HG02588 (cell line): Measurements from ENCODE around the gene KRT73.

Experiments
- ATAC-seq: cut with Tn5 transposase; IDR thresholded peaks from one replicate; pipeline ENCODE4 v1.9.1; 2021; ENCODE audit warnings: mild to moderate bottlenecking, moderate library complexity; ENCODE audit not compliant: unreplicated experiment

Gene KRT73

DNA sequence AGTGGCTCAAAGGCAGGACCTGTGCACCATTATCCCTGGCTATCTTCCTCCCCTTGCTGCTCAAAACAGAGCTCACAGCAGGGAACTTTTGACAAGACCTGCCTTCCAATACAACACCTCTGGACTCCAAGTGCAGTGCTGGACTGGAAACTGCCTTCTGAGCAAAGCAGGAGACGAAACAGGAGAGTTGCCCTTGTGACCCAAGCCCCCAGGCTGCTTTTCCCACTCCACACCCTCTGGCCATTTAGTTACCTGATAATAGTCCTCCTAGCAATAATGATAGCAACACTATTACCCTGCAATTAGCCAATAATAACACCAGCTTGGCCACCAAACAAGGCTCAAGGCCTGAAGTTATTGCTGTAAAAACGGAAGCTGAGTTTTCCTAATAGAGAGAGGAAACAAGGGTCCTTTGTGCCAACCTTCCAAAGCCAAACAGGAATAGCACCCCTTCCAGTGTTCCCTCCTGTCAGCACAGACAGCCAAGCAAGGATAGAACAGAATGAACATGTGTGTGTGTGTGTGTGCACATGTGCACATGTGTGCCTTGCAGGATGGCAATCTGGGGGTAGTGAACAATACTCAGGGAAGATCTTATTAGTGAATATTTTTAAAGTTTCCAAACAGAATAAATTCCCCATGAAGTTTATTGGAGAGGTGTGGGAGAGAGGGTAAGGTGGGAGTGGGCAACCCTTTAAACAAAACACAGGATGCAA, 9.2 kb upstream of the KRT73 start:
- ATAC-seq = no peak

DNA sequence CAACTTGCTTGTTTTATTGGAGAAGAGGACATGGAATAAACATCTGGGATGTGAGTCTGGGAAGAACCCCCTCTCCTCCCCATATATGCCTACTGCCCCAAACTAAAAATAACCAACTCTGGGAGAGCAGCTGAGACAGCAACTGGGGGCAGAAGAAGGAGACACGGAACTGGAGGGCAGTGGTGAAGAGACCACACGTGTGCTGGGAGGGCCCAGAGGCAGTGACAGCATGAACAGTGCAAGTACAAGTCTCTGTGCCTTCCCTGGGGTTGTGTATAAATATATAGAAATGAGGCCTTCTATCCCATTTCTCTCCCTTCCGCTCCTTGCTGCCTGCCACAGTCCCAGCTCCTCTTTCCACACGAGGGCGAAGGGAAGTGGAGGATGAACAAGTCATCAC, 4.0 kb upstream of the KRT73 start:
- no peak for ATAC-seq

GRCh38 chr12:52618866-52619265, 507 bp upstream of the KRT73 start:
- no peak for ATAC-seq

GRCh38 chr12:52617403-52617785, 965 bp downstream of the KRT73 start:
- ATAC-seq = no peak

DNA sequence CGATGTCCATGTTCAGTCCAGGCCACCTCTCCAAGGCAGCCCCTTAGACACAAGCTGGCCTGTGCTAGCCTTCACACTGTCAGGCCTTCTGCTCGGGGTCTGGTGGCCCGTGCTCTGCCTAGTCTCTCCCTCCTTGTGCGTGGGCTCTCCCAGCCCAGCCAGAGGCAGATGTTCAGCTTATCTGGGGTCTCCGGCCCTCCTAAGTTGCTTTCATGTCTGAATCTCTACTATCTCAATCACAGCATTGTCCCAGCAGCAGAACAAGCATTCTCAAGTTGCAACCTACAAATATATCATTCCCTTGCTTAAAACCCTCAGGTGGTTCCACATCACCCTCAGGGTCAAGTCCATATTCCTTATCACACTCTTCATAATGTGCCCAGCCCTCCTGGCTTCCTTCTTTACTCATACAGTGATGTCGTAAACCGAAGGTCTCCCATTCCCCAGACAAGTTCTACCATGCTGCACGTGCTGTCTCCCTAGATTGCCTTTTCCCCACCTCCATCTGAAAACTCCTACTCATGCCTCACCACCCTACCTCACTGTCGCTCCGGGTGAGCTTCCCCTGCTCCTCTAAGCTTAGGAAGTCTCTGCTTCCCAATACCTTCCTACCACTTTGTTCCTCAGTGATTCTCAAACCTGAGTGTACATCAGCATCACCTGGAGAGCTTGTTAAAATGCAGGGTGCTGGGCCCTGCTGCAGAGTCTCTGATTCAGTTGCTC, 1.5 kb downstream of the KRT73 start:
- ATAC-seq = no peak

GRCh38 chr12:52615912-52616311, 2.4 kb downstream of the KRT73 start:
- ATAC-seq = no peak

GRCh38 chr12:52615208-52615868, 3.0 kb downstream of the KRT73 start:
- no peak for ATAC-seq

GRCh38 chr12:52614381-52615207, 3.8 kb downstream of the KRT73 start:
- no peak for ATAC-seq

DNA sequence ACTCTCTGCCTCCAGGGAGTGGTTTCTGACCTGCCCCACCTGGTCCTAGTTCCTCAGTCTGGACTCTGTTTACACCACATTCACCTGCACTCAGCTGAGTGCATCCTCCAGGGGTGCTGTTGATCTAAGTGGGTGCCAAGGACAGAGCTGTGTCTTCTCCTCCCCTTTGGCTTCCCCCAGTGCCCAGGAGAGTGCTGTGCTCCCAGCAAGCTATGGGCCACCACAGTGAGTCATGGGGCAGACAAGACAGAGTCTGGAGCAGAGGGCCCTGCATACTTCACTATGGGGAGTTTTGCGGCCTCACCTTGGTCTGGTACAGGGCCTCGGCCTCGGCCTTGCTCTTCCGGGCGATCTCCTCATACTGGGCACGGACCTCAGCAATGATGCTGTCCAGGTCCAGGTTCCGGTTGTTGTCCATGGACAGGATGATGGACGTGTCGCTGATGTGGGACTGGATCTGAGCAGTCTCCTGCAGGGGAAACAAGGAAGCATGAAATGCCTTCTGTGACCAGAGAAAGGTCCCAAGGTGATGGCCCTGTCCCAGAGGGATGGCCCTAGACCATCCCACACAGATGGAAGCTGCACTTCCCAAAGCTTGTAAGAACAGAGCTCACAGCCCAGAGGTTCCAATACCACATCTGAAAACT, 4.9 kb downstream of the KRT73 start:
- ATAC-seq = no peak

GRCh38 chr12:52612431-52613383, 5.7 kb downstream of the KRT73 start:
- no peak for ATAC-seq

- no peak for ATAC-seq
Measured at GRCh38 chr12:52611080-52611468, 7.3 kb downstream of the KRT73 start.

DNA sequence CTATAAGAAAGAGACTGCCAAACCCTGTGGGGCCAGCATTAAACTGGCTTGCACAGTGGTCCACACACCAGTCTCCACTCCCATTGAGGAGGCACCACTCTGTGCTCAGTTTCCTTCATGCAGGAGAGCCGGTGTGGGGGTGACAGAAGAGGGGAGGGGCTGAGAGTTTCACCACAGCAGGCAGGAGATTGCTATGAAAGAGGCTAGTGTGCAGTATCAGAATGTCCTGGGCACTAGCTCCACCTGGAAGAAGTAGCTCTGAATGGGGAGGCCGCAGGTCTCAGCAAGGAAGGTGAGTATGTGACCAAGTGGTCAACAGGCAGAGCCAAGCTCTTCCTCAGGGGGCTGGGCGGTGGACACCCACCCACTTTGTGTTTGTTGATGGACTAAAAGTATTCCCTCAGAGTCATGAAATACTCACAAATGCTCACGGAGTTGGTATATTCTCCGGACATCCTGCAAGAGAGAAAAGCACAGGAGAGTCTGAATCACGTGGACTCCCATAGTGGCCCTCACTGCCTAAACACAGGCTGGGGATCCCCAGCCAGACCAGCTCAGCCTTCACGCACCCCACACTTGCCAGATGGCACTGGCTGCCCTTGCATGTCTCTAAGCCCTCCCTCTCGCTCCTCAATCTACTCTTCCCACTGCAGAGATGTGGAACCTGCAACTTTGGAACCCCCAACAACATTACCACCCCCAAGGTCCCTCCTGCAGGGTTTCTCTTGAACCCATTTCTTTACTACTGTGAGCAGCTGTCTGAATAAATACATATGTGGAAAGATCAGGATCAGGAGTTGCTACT, 9.3 kb downstream of the KRT73 start:
- no peak for ATAC-seq

GRCh38 chr12:52608161-52608560, 10.2 kb downstream of the KRT73 start:
- no peak for ATAC-seq

- ATAC-seq = no peak
Measured at GRCh38 chr12:52607314-52607713, 11.0 kb downstream of the KRT73 start.

GRCh38 chr12:52606581-52607218, 11.7 kb downstream of the KRT73 start:
- ATAC-seq = no peak

- no peak for ATAC-seq
Measured at GRCh38 chr12:52606096-52606495, 12.3 kb downstream of the KRT73 start.

GRCh38 chr12:52605542-52605941, 12.8 kb downstream of the KRT73 start:
- ATAC-seq = no peak

DNA sequence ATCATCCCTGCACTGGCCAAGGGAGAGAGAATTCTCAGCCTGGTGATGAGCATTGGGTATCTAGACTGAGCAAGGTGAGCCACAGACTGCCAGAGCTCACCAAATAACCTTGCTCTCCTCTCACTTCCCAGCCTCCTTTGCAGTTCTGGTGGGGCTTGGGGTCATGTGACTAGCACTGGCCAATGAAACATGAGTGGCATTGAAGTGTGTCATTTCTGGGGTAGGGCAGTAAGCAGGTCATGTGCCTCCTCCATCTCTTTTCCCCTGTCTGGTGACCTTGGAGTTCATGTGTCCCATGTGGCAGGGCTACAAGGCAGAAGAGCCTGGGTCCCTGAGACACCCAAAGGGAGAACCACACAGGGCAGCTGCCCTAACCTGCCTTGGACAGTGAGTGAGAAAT, 13.5 kb downstream of the KRT73 start:
- ATAC-seq = no peak
